ENCODE results near the gene RPP30. TPM values are rescaled to one million over a fixed set of nuclear protein-coding genes. Genes with fewer than 3 reads are reported as not detected.
A peak's percentile ranks its signal among the peaks of the same experiment; 100 is the strongest.

Gene RPP30
- total RNA-seq, 2 experiments from 2014 or later: 55.8 to 56.8 TPM

GRCh38 chr10:90855126-90855525, 16.6 kb upstream of the RPP30 start:
- Mint-ChIP-seq H3K4me1 (ENCODE audit: low read depth) (peaks cover 13% of the 10 kb centered on the region), H3K9me3 (peaks cover 12% of the 10 kb centered on the region), H3K4me3 (no peak overlapping the region), H3K27me3 (peaks cover 59% of the 10 kb centered on the region), H3K36me3 (ENCODE audit: low read depth) (peaks cover 4% of the 10 kb centered on the region), H3K27ac (no peak overlapping the region)
- POLR2A ChIA-PET: interaction anchor here (0.6 kb wide), 1 partner anchor 64 kb away, joined by 3 read pairs; no protein-coding TSS in a partner anchor
- intact Hi-C loops (cut with micrococcal nuclease): loop anchor here (5.0 kb wide), 1 partner anchor 103 kb away; no protein-coding TSS in a partner anchor
- CTCF ChIA-PET: no interaction called here
- ATAC-seq (no peak), DNase-seq (no peak)
- TF ChIP-seq CTCF (IDR thresholded peaks at IDR 0.05): no peak

DNA sequence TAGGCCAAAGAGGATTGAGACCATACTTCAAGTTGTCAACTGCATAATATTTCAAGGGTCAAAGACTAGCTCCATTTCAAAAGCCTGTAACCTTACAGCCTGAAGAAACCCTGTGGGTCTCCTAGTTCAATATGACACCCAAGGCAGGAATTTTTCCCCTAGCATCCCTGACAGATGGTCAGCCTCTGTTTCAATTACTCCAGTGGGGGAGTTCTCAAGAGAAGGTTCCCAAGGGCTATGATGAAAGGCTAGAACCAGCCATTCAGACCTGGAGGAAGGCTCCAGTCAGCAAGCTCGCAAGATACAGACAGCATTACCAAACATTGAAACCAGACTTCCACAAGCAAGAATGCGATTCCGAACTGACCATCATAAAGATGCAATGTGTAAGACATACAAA, 15.5 kb upstream of the RPP30 start:
- TF ChIP-seq CTCF (IDR thresholded peaks at IDR 0.05): no peak
- CTCF ChIA-PET: interaction anchor here (0.8 to 0.9 kb wide), 4 partner anchors 10 to 106 kb away, joined by 3 to 4 read pairs (median 4); partner anchors contain the start of gene RPP30
- Mint-ChIP-seq H3K4me1 (ENCODE audit: low read depth) (peaks cover 13% of the 10 kb centered on the region), H3K36me3 (ENCODE audit: low read depth) (peaks cover 2% of the 10 kb centered on the region), H3K27ac (no peak overlapping the region), H3K4me3 (no peak overlapping the region), H3K9me3 (peaks cover 3% of the 10 kb centered on the region), H3K27me3 (peaks cover 58% of the 10 kb centered on the region)
- DNase-seq (no peak), ATAC-seq (no peak)
- intact Hi-C loops (cut with micrococcal nuclease): loop anchor here (5.0 kb wide), 1 partner anchor 104 kb away; no protein-coding TSS in a partner anchor
- POLR2A ChIA-PET: interaction anchor here (1.2 kb wide), 1 partner anchor 16 kb away, joined by 3 read pairs; no protein-coding TSS in a partner anchor

DNA sequence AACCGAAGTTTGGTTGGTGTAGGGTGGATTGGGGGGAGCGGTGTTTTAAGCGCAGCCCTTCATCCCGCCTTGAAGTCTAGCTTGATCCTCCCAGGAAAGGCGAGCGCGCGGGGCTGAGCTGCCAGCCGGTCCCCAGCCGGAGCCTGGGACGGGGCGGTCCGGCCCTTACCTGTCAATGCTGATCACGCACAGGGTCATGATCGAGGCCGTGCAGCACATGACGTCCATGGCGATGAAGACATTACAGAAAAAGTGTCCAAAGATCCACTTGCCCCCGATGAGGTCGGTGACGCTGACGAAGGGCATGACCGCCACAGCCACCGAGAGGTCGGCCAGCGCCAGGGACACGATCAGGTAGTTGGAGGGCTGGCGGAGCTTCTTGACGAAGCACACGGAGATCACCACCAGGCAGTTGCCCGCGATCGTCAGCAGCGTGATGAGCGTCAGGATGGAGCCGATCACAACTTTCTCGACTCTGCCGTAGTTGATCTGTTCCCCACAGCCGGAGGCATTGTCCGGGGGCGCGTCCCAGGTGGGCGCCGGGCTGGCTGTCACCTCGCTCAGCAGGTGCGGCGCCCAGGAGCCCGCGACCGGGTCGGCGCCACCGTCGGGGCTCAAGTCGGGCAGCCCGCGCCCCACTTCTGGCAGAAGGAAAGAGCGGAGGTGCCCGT, 14.7 kb upstream of the RPP30 start:
- Mint-ChIP-seq H3K36me3 (ENCODE audit: low read depth) (no peaks in the 10 kb centered on the region), H3K4me1 (ENCODE audit: low read depth) (peaks cover 13% of the 10 kb centered on the region), H3K4me3 (peak overlapping the region; percentile 77), H3K27ac (no peak overlapping the region), H3K27me3 (peaks cover 57% of the 10 kb centered on the region), H3K9me3 (no peaks in the 10 kb centered on the region)
- POLR2A ChIA-PET: interaction anchor here (1.2 kb wide), 1 partner anchor 15 kb away, joined by 3 read pairs; no protein-coding TSS in a partner anchor
- CTCF ChIA-PET: interaction anchor here (0.9 to 1.0 kb wide), 2 partner anchors 22 to 23 kb away, joined by 3 to 4 read pairs; no protein-coding TSS in a partner anchor
- TF ChIP-seq CTCF (IDR thresholded peaks at IDR 0.05): no peak
- peak; percentile 15 for DNase-seq
- peak; percentile 32 for ATAC-seq
- intact Hi-C loops (cut with micrococcal nuclease): loop anchor here (5.0 kb wide), 1 partner anchor 105 kb away; no protein-coding TSS in a partner anchor

GRCh38 chr10:90857635-90858460, 13.9 kb upstream of the RPP30 start, which contains the start of gene HTR7:
TSS of gene HTR7 (minus strand) at chr10:90858039. CDS start at chr10:90857671, 368 bp downstream.
- intact Hi-C loops (cut with micrococcal nuclease): loop anchor here (5.0 kb wide), 1 partner anchor 106 kb away; no protein-coding TSS in a partner anchor
- Mint-ChIP-seq H3K4me3 (peak within 1 kb of the TSS; percentile 77), H3K4me1 (ENCODE audit: low read depth) (peaks cover 13% of the 10 kb centered on the region), H3K36me3 (ENCODE audit: low read depth) (no peaks in the 10 kb centered on the region), H3K27me3 (peaks cover 58% of the 10 kb centered on the region), H3K27ac (no peak within 1 kb of the TSS), H3K9me3 (no peaks in the 10 kb centered on the region)
- ATAC-seq (peak; percentile 80), DNase-seq (peak; percentile 56)
- CTCF ChIA-PET: interaction anchor here (0.6 to 1.4 kb wide), 4 partner anchors 8 to 22 kb away, joined by 3 to 6 read pairs (median 4); partner anchors contain the start of gene RPP30
- POLR2A ChIA-PET: no interaction called here
- peak; percentile 55 for TF ChIP-seq CTCF (IDR thresholded peaks at IDR 0.05)

All from activated CD8-positive, alpha-beta T cell treated with anti-CD3 and anti-CD28 coated beads for 36 hours (primary cell).